Measurements from ENCODE around the gene KDR. TPM values are rescaled to one million over a fixed set of nuclear protein-coding genes. Genes with fewer than 3 reads are reported as not detected.

The KDR gene
- polyA plus RNA-seq, 1 of the 3 experiments (the other 2 are of a cell fraction): not detected

DNA sequence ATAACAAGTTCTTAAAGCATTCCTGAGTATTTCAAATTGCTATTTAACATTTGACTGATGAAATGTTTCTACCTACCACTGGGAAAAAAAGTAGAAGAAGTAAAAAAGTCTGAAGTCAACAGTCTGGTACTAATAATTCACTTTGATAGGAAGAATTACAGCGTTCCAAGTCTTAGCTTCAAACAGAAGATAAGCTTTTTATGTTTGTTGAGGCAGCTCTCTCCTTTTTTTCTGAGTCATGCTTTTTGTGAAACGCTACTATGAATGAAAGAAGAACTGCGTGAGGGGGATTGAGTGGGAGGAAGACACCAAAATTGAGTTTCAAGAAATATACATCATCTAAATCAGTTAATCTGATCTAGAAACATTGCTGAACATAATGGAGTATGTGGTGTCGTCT is 13.0 kb upstream of the KDR start:
- no peak overlapping the region for H3K4me2 ChIP-seq
- no peak overlapping the region for H3K27ac ChIP-seq (ENCODE audit: low read depth in 2 of 2, low read length in 1 of 2)
- no peaks in the 10 kb centered on the region for H3K9me3 ChIP-seq
- DNase-seq: no peak
- H3K9me2 ChIP-seq: no peaks in the 10 kb centered on the region
- H3K4me1 ChIP-seq (ENCODE audit: control insufficient read depth in 1 of 2, insufficient read depth in 2 of 2, low read depth in 1 of 2, low read length in 1 of 2): no peaks in the 10 kb centered on the region
- TF ChIP-seq POLR2AphosphoS5 (IDR thresholded peaks at IDR 0.05; ENCODE audit: low read depth, low read length) (no peak), FOSL2 (IDR thresholded peaks at IDR 0.05; ENCODE audit: borderline replicate concordance, low read depth) (no peak), MXI1 (IDR thresholded peaks at IDR 0.05; ENCODE audit: low read depth, low read length) (no peak), YY1 (IDR thresholded peaks at IDR 0.05; ENCODE audit: low read depth) (no peak), TAF1 (IDR thresholded peaks at IDR 0.05; ENCODE audit: borderline replicate concordance, low read depth, low read length) (no peak), GATA2 (CRISPR knock-in tag; IDR thresholded peaks at IDR 0.05) (no peak), NRF1 (IDR thresholded peaks at IDR 0.05; ENCODE audit: low read depth, low read length) (no peak), ELF1 (IDR thresholded peaks at IDR 0.05) (no peak), EP300 (IDR thresholded peaks at IDR 0.05; ENCODE audit: borderline replicate concordance in 1 of 2, low read depth in 1 of 2, low read length in 1 of 2) (no peak), GABPA (IDR thresholded peaks at IDR 0.05; ENCODE audit: low read depth) (no peak)
- TF ChIP-seq, protein P1, sequence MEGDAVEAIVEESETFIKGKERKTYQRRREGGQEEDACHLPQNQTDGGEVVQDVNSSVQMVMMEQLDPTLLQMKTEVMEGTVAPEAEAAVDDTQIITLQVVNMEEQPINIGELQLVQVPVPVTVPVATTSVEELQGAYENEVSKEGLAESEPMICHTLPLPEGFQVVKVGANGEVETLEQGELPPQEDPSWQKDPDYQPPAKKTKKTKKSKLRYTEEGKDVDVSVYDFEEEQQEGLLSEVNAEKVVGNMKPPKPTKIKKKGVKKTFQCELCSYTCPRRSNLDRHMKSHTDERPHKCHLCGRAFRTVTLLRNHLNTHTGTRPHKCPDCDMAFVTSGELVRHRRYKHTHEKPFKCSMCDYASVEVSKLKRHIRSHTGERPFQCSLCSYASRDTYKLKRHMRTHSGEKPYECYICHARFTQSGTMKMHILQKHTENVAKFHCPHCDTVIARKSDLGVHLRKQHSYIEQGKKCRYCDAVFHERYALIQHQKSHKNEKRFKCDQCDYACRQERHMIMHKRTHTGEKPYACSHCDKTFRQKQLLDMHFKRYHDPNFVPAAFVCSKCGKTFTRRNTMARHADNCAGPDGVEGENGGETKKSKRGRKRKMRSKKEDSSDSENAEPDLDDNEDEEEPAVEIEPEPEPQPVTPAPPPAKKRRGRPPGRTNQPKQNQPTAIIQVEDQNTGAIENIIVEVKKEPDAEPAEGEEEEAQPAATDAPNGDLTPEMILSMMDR (IDR thresholded peaks at IDR 0.05): no peak
- TF ChIP-seq, protein P2, sequence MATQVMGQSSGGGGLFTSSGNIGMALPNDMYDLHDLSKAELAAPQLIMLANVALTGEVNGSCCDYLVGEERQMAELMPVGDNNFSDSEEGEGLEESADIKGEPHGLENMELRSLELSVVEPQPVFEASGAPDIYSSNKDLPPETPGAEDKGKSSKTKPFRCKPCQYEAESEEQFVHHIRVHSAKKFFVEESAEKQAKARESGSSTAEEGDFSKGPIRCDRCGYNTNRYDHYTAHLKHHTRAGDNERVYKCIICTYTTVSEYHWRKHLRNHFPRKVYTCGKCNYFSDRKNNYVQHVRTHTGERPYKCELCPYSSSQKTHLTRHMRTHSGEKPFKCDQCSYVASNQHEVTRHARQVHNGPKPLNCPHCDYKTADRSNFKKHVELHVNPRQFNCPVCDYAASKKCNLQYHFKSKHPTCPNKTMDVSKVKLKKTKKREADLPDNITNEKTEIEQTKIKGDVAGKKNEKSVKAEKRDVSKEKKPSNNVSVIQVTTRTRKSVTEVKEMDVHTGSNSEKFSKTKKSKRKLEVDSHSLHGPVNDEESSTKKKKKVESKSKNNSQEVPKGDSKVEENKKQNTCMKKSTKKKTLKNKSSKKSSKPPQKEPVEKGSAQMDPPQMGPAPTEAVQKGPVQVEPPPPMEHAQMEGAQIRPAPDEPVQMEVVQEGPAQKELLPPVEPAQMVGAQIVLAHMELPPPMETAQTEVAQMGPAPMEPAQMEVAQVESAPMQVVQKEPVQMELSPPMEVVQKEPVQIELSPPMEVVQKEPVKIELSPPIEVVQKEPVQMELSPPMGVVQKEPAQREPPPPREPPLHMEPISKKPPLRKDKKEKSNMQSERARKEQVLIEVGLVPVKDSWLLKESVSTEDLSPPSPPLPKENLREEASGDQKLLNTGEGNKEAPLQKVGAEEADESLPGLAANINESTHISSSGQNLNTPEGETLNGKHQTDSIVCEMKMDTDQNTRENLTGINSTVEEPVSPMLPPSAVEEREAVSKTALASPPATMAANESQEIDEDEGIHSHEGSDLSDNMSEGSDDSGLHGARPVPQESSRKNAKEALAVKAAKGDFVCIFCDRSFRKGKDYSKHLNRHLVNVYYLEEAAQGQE (IDR thresholded peaks at IDR 0.05; ENCODE audit: low read depth, low read length): no peak
- TF ChIP-seq, protein P3, sequence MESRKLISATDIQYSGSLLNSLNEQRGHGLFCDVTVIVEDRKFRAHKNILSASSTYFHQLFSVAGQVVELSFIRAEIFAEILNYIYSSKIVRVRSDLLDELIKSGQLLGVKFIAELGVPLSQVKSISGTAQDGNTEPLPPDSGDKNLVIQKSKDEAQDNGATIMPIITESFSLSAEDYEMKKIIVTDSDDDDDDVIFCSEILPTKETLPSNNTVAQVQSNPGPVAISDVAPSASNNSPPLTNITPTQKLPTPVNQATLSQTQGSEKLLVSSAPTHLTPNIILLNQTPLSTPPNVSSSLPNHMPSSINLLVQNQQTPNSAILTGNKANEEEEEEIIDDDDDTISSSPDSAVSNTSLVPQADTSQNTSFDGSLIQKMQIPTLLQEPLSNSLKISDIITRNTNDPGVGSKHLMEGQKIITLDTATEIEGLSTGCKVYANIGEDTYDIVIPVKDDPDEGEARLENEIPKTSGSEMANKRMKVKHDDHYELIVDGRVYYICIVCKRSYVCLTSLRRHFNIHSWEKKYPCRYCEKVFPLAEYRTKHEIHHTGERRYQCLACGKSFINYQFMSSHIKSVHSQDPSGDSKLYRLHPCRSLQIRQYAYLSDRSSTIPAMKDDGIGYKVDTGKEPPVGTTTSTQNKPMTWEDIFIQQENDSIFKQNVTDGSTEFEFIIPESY (IDR thresholded peaks at IDR 0.05; ENCODE audit: borderline replicate concordance, low read depth): no peak
- TF ChIP-seq, protein P4, sequence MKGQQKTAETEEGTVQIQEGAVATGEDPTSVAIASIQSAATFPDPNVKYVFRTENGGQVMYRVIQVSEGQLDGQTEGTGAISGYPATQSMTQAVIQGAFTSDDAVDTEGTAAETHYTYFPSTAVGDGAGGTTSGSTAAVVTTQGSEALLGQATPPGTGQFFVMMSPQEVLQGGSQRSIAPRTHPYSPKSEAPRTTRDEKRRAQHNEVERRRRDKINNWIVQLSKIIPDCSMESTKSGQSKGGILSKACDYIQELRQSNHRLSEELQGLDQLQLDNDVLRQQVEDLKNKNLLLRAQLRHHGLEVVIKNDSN (IDR thresholded peaks at IDR 0.05; ENCODE audit: borderline replicate concordance, low read depth): no peak
- TF ChIP-seq, protein P5, sequence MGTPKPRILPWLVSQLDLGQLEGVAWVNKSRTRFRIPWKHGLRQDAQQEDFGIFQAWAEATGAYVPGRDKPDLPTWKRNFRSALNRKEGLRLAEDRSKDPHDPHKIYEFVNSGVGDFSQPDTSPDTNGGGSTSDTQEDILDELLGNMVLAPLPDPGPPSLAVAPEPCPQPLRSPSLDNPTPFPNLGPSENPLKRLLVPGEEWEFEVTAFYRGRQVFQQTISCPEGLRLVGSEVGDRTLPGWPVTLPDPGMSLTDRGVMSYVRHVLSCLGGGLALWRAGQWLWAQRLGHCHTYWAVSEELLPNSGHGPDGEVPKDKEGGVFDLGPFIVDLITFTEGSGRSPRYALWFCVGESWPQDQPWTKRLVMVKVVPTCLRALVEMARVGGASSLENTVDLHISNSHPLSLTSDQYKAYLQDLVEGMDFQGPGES (IDR thresholded peaks at IDR 0.05; ENCODE audit: low read depth, low read length): no peak
- no peaks in the 10 kb centered on the region for H4K20me1 ChIP-seq (ENCODE audit: insufficient read depth)
- no peak overlapping the region for H3K9ac ChIP-seq
- no peak overlapping the region for H2AFZ ChIP-seq (ENCODE audit: low read depth)
- WGBS (ENCODE audit: low lambda C conversion rate): 22% methylated on average over 4 of the region's 4 CpGs
- no peak overlapping the region for H3K4me3 ChIP-seq (ENCODE audit: low read depth in 2 of 2, low read length in 1 of 2)
- CTCF ChIA-PET: interaction anchor here (1.0 kb wide), 1 partner anchor 175 kb away, joined by 3 read pairs; no protein-coding TSS in a partner anchor
- H3K27me3 ChIP-seq (ENCODE audit: insufficient read depth): no peaks in the 10 kb centered on the region; the same call in 1 of the 2 replicates
- no peaks in the 10 kb centered on the region for H3K79me2 ChIP-seq (ENCODE audit: insufficient read depth)
- POLR2A ChIA-PET: no interaction called here
- no peaks in the 10 kb centered on the region for H3F3A ChIP-seq (replicated peaks; ENCODE audit: insufficient read depth)
- H3K36me3 ChIP-seq (replicated peaks in 1 of 2; ENCODE audit: control insufficient read depth in 1 of 2, insufficient read depth in 2 of 2, low read length in 1 of 2): no peaks in the 10 kb centered on the region

All from SK-N-SH (cell line).